ENCODE measurements around the gene MEGF10. TPM values are rescaled to one million over a fixed set of nuclear protein-coding genes. Genes with fewer than 3 reads are reported as not detected.
A peak's percentile ranks its signal among the peaks of the same experiment; 100 is the strongest.
"Not testable (repeated sequence)": the region's sequence is repeated elsewhere in the genome, so short reads cannot be mapped to it uniquely, and the experiment has no call there.

Gene MEGF10
- polyA plus RNA-seq, 1 donor, result 43.1 TPM

- no peak for DNase-seq
Measured at GRCh38 chr5:127298036-127298429, 7.4 kb downstream of the MEGF10 start.

GRCh38 chr5:127298656-127299055 is 8.1 kb downstream of the MEGF10 start:
- no peak for DNase-seq

- no peak for DNase-seq
Measured at GRCh38 chr5:127299678-127300077, 9.1 kb downstream of the MEGF10 start.

- no peak for DNase-seq
Measured at GRCh38 chr5:127302509-127302908, 11.9 kb downstream of the MEGF10 start.

GRCh38 chr5:127303404-127303803 is 12.8 kb downstream of the MEGF10 start:
- DNase-seq, result no peak

GRCh38 chr5:127305493-127305892 is 14.9 kb downstream of the MEGF10 start:
- DNase-seq, result peak; percentile 27

- no peak for DNase-seq
Measured at GRCh38 chr5:127306036-127306435, 15.4 kb downstream of the MEGF10 start.

- DNase-seq, result no peak
Measured at GRCh38 chr5:127306647-127307046, 16.1 kb downstream of the MEGF10 start.

GRCh38 chr5:127307868-127308267 is 17.3 kb downstream of the MEGF10 start:
- peak; percentile 19 for DNase-seq

- not testable (repeated sequence) for DNase-seq
Measured at GRCh38 chr5:127308325-127308724, 17.7 kb downstream of the MEGF10 start.

GRCh38 chr5:127308945-127309344 is 18.3 kb downstream of the MEGF10 start:
- DNase-seq, result no peak

GRCh38 chr5:127311349-127311748 is 20.8 kb downstream of the MEGF10 start:
- DNase-seq, result no peak

- DNase-seq, result peak; percentile 53
Measured at GRCh38 chr5:127311781-127312525, 21.4 kb downstream of the MEGF10 start.

- DNase-seq, result no peak
Measured at GRCh38 chr5:127313379-127313778, 22.8 kb downstream of the MEGF10 start.

- DNase-seq, result no peak
Measured at GRCh38 chr5:127313847-127314473, 23.4 kb downstream of the MEGF10 start.

GRCh38 chr5:127316011-127316410 is 25.4 kb downstream of the MEGF10 start:
- no peak for DNase-seq

- not testable (repeated sequence) for DNase-seq
Measured at GRCh38 chr5:127317385-127317784, 26.8 kb downstream of the MEGF10 start.

- DNase-seq, result no peak
Measured at GRCh38 chr5:127320032-127320965, 29.7 kb downstream of the MEGF10 start.

GRCh38 chr5:127321465-127321864 is 30.9 kb downstream of the MEGF10 start:
- no peak for DNase-seq

- DNase-seq, result no peak
Measured at GRCh38 chr5:127322403-127322802, 31.8 kb downstream of the MEGF10 start.

- DNase-seq, result no peak
Measured at GRCh38 chr5:127324756-127325155, 34.2 kb downstream of the MEGF10 start.

GRCh38 chr5:127326431-127326830 is 35.8 kb downstream of the MEGF10 start:
- no peak for DNase-seq

Measured in hindlimb muscle (tissue), 1 donor.